Skin of body (tissue), 2 donors: ENCODE measurements around the gene NFATC3. TPM values are rescaled to one million over a fixed set of nuclear protein-coding genes. Genes with fewer than 3 reads are reported as not detected.
"Not testable (repeated sequence)": the region's sequence is repeated elsewhere in the genome, so short reads cannot be mapped to it uniquely, and the experiment has no call there.

Experiments
- DNase-seq: peaks from one replicate; lab custom pipeline; 2025; lab: John Stamatoyannopoulos, UW
- total RNA-seq: library from RNA; depleted of rRNA; stranded (reverse); fragments of >200 nt; gene quantifications from one replicate; pipeline ENCODE4 v1.2.3, GENCODE V29; 2014

The NFATC3 gene
- total RNA-seq, 1 donor from 2014 or later, result 21.5 TPM

DNA sequence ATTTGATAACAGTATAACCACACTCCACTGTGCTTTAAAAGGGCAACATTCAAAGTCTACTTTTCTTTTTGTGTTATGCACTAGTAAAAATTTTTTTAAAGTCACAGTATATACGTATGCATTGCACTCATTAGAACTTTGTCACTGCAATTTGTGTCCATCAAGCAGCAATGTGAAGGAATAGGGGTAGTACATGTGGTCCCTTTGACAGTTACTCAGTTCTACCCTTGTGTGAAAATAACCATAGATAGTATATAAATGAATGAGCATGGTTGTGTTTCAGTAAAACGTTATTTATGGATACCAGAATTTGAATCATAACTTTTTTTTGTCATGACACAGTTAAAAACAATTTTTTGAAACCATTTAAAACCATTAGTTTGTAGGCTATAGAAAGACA is 30.7 kb downstream of the NFATC3 start:
- DNase-seq, result no peak

DNA sequence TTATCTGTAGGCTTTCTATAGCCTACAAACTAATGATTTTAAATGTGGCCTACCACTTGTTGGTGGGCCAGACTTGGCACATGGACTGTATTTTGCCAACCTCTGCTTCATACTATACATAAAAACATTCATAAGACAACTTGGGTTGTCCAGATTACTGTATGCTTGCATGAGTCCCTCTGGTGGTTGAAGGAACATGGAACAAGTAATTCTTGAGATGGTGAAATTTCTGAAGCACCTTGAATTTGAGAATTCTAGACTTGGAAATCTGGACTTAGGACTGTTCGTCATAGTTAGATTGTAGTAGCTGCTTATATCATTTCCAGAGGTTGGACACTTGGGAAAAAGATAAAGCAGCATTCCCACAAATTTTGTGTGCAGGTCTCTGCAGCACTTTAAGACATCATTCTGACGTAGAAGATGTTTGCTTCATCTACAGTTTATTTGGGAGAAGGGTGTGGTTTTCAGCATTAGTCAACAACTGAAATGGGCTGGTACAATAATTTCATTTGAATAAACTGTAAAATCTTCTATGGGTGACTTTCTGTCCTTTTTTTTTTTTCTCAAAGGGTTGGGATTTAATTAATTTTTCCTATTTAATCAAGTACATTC is 31.2 kb downstream of the NFATC3 start:
- no peak for DNase-seq

DNA sequence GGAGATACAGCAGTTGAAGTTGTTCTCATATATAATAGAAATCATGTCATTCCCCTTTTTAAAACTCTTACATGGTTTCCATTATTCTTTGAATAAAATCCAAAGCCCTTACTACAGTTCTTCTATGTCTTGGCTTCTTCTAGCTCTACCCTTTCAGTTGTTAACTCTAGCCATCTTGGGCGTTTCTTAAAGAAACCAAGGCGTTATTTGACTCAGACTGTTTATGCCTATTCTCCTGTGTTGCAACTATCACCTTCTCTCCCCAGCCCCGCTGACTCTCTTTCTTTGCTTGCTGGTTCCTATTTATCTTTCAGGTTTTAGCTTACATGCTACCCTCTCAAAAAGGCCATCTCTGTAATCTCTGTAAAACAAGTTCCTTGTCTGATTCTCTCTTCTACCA is 32.7 kb downstream of the NFATC3 start:
- no peak for DNase-seq

DNA sequence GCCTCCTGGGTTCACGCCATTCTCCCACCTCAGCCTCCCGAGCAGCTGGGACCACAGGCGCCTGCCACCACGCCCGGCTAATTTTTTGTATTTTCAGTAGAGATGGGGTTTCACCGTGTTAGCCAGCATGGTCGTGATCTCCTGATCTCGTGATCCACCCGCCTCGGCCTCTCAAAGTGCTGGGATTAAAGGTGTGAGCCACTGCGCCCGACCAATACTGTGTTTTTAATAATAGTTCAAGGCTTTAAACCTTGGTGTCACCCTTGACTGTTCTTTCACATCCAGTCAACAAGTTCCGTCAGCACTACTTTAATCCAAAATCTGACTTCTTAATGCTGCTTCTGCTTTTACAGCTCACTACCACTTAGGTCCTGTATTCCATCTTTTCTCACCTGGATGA is 33.8 kb downstream of the NFATC3 start:
- DNase-seq, result not testable (repeated sequence)

DNA sequence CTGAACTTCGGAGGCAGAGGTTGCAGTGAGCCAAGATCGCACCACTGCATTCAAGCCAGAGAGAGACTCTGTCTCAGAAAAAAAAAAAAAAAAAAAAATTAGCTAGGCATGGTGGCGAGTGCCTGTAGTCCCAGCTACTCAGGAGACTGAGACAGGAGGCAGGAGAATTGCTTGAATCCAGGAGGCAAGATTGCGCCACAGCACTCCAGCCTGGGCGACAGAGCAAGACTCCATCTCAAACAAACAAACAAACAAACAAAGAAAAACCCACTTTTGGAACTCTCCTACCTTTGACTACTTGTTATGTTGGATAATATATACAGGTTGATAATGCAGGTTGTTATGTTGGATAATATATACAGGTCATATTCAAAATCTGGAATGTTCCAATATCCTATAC is 35.3 kb downstream of the NFATC3 start:
- DNase-seq, result not testable (repeated sequence)

DNA sequence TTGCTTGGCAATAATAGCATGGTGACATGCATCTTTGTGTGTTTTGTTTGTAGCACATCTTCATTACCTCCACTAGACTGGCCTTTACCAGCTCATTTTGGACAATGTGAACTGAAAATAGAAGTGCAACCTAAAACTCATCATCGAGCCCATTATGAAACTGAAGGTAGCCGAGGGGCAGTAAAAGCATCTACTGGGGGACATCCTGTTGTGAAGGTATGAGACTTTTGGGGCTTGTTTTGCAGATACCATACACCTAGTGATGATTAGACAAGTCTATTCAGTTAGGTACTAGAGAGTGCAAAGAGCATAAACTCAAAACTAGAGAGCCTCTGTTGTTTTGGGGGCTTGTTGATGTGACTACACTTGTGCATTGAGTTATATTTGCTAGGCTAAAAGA is 41.2 kb downstream of the NFATC3 start:
- no peak for DNase-seq

DNA sequence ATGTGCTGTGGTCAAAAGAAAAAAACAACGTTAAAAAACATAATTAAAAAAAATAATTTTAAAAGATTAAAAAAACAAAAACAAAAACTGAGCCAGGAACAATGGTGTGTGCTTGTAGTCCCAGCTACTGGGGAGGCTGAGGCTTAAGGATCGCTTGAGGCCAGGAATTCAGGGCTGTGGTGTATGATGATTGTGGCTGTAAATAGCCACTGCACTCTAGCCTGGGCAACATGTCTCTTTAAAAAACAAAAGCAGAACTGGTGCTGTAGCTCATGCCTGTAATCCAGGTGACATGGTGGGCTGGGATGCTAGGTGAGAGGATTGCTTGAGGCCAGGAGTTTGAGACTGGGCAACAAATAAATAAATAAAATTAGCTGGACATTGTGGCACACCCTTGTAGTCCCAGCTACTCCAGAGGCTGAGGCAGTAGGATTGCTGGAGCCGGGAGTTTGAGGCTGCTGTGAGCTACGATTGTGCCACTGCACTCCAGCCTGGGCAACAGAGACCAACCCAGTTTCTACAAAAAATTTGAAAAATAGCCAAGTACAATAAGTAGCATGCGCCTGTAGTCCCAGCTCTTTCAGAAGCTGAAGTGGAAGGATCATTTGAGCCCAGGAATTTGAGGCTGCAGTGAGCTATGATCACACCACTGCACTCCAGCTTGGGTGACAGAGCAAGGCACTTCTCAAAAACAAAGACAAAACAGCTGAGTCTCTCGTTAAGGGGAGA is 43.6 kb downstream of the NFATC3 start:
- DNase-seq, result no peak

DNA sequence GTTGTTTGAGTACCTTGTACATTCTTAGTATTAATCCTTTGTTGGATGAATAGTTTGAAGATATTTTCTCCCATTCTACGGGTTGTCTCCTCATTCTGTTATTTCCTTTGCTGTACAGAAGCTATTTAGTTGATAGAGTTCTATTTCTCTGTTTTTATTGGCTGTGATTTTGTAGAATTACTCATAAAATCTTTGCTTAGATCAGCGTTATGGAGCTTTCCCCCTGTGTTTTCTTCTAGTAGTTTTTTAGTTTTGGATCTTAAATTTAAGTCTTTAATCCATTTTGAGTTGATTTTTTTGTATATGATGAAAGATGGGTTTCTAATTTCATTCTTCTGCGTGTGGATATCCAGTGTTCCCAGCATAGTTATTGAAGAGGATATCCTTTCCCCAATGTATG is 45.4 kb downstream of the NFATC3 start:
- no peak for DNase-seq

DNA sequence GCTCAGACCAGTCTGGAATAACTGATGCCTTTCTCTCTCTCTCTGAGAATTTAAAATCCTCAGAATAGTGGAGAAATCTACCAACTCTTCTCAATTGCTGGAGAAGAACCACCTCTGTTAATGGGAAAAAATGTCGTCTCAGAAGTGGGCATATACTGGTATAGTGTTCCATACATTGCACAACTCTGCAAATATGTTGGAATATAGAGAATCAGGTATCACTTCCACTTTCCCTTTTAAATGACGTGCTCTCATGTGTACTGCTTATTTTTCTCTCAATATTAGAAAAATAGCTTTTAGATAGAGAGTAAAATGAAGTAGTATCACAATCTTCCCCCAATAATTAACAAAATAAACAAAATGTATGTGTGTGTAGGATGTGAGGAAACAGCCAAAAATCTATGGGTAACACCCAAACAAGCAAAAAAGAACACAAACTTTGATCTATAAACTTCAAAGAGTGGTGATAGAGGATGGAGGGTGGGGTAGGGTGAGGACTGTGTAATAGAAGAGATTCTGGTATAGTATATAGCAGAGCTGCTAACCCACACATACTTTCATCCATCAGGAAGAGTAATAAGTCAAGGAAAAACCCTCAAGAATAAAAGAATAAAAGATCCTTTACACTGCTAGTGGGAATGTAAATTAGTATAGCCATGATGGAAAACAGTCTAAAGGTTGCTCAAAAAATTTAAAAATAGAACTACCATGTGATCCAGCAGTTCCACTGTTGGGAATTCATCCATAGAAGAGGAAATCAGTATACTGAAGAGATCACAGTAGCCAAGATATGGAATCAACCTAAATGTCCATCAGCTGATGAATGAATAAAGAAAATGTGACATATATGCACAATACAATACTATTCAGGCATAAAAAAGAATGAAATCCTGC is 46.9 kb downstream of the NFATC3 start:
- no peak for DNase-seq

DNA sequence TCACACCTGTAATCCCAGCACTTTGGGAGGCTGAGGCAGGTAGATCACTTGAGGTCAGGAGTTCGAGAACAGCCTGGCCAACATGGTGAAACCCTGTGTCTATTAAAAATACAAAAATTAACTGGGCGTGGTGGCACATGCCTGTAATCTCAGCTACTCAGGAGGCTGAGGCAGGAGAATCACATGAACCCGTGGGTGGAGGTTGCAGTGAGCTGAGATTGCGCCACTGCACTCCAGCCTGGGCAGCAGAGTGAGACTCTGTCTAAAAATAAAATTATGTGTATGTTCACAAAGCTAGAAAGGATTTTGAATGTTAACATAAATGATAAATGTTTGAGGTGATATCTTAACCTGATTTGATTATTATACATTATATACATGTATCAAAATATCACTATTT is 47.8 kb downstream of the NFATC3 start:
- not testable (repeated sequence) for DNase-seq

DNA sequence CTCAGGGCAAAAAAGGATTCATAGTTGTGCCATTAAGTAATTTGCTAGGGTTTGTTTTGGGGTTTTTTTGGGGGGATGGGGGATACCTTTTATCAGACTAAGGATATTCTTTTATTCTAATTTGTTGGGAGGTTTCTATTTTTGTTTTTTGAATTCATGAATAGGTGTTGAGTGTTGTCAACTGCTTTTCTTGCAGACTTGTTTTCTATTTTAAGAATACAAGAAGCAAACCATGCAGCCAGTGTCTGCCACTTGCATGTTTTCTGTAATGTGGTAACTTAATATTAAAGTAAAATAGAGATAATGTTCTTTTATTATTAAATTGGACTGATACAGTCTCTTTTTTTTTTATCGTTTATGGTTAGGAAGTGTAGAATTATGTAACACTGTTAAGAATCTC is 49.5 kb downstream of the NFATC3 start:
- DNase-seq, result no peak

DNA sequence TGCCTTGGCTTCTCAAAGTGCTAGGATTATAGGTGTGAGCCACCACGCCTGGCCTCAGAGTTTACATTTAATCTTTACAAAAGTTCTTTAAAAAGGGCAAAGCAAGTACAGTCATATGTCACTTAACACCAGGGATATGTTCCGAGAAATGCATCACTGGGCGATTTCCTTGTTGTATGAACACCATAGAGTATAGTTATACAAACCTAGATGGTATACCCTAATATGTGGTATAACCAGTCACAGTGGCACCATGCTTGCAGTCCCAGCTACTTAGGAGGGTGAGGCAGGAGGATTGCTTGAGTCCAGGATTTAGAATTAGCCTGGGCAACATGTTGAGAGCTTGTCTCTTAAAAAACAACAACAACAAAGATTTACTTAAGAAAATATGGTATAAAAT is 51.3 kb downstream of the NFATC3 start:
- DNase-seq, result no peak

DNA sequence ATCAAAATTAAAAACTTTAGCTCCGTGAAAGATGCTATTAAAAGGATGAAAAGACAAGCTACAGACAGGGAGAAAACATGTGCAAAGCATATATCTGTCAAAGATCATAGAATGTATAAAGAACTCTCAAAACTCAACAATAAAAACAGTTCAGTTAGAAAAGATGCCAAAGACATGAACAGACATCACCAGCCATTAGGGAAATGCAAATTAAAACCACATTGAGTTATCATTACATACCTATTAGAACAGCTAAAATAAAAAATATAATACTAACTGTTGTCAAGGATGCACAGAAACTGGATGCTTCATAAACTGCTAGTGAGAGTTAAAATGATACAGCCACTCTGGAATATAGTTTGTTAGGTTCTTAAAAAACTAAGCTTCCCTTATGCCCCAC is 58.8 kb downstream of the NFATC3 start:
- DNase-seq, result peak; percentile 57

DNA sequence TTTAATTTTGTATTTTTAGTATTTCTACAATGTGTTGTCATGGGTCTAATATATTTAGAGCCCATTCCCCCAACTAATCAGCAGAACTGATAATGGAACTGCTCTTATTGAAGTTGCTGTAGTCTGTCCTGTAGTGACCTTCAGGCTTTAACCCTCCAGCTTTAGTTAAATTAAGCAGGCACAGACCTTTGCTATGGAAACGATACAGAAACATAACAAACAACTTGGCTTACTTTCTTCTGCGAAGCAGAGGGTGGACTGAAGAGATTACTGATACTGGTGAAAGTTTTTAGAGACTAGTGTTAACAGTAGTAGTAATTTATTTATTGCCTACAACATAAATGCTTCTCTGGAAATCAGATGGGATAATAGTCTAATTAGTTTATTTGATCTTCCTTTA is 61.4 kb downstream of the NFATC3 start:
- peak; percentile 46 for DNase-seq

DNA sequence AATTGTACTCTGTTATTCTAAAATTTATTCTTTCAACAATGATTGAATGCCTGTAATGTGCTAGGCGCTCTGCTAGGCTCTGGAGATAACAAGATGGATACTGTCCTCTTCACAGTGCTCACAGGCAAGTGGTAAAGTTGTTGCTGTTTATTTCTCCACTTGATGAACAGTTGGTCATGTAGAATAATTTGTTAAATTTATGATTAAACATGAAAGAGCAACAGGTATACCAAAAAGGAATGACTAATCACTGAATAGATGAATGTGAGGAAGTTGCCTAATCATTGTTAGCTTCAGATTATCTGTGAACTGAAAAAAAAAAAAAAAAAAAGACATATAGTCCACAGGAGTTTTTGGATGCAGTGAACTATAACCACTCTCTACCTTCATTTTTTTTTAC is 62.3 kb downstream of the NFATC3 start:
- DNase-seq, result no peak

DNA sequence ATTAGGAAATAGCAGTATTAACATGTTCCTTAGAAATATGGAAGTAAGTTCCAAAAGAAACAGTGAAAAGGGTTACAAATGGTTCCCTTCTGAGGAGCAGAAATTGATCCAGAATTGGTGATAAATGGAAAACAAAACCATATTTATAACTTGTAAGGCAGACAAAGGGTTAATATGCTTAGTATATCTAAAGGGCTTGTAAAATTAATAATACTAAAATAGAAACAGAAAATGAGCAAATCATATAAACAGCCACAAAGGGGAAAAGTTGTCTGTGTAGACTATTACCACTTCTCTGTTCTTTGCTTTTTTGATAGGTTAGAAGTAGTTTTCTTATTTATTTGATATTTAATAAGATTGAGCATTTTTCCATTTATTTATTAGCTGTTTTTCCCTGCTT is 64.4 kb downstream of the NFATC3 start:
- no peak for DNase-seq

DNA sequence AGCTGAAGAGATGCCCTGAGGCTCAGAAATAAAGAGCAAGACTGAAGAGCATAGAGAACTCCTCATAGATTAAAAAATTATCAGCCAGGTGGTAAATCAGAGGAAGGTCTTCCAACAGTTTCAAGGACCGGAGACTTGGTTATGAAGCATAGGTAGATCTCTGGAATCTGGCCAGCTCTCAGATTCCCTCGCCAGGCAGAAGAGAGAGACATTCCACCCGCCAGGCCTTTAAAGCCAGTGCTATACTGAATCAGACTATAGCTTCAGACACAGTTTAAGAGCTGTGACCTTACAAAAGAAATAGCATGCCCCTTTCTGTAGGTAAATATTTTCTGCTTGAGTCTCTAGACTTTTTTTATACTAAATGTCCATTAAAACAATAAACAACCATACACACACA is 70.3 kb downstream of the NFATC3 start:
- DNase-seq, result no peak

DNA sequence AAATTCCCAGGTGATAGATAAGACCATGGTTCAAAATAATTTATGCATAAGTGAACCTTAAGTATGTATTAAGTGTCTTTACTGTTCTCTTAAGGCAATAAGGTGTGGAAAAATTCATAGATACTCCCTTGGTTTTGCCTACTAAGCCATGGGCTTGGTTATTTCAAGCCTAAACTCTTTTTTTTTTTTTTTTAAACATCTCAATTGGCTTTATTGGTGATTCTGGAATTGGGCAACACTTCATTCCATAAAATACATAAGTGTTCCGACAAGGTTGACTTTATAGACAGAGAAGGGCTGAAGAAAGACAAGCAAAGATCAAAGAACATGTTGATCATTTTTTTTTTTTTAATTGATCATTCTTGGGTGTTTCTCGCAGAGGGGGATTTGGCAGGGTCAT is 77.2 kb downstream of the NFATC3 start:
- DNase-seq, result no peak

DNA sequence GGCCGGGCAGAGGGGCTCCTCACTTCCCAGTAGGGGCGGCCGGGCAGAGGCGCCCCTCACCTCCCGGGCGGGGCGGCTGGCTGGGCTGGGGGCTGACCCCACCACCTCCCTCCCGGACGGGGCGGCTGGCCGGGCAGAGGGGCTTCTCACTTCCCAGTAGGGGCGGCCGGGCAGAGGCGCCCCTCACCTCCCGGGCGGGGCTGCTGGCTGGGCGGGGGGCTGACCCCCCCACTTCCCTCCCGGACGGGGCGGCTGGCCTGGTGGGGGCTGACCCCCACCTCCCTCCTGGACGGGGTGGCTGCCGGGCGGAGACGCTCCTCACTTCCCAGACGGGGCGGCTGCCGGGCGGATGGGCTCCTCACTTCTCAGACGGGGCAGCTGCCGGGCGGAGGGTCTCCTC is 78.1 kb downstream of the NFATC3 start:
- not testable (repeated sequence) for DNase-seq

DNA sequence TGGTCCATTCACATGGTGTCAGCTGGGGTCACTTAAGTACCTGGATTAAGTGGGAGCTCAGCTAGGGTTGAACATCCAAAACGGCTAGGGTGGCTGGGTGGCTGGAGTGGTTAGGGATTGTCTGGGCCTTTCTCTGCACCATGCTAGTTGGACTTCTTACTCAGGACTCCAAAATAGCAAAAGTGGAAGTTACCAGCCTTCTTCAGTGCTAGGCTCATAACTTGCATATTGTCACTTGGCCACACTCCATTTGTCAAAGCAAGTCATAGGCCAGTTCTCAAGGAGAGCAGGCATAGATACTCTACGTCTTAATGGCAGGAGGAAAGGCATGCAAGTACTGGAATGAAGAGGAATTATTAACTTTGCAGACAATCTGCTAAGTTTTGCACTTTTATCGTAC is 81.1 kb downstream of the NFATC3 start:
- no peak for DNase-seq

DNA sequence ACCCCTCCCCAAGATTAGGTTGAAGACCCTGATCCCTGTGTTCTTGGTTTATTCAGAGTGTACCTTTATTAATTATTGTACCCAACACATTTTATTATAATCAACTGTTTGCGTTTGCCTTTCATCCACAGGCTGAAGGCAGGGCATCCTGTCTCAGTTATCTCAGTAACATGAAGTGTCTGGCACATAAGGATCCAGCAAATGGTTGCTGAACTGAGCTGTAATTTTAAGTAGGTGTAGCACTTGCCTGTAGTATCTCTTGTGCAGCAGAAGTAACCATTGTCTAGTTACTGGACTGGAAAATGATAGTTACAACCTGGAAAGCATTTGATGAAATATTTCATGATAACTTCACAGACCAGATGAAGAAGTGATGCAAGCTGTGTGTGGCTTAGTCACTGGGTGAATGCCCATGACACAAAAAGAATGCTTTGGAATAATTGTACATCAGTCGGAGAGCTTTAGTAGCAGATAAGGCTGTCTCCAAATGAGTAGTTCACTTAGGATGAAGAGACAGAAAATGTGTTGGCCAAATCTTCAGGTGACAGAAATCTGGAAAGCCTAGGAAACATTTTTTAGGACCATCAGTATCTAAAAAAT is 94.1 kb downstream of the NFATC3 start:
- DNase-seq, result no peak

DNA sequence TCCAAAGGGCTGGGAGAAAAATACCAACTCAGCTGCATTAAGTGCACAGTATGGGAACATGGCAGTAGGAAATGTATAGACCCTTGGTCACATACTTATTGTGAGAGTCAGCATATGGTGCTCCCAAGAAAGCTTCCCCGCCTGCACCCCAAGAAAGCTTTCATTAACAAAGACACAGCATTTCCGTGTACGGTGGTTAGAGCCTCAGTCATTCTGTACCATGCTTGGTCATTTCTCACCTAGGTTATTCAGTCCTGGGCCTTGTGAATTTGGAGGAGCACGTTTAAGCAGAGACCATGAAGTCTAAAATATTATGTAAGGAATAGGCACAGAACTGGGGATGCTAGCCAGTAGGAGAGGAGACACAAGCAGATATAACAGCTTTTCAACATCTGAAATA is 94.7 kb downstream of the NFATC3 start:
- no peak for DNase-seq
